Retinal pigment epithelial cell (primary cell): Measurements from ENCODE around the gene EN2.

Source experiments
- DNase-seq: peaks from one replicate; pipeline ENCODE4 v3.0.0-alpha.2; 2010; ENCODE audit warnings: low read depth
- H3K4me3 ChIP-seq: 2 replicates; pipeline ENCODE4 v1.5.1; 2011; ENCODE audit warnings: mild to moderate bottlenecking, low read length, control low read depth, moderate library complexity
- TF ChIP-seq, protein P1 (sequence below): conservative IDR thresholded peaks from 2 replicates; pipeline ENCODE4 v1.5.1; 2011; ENCODE audit warnings: low read depth, low read length, control low read depth, inconsistent platforms

The EN2 gene

GRCh38 chr7:155466142-155466813 lies 8.3 kb downstream of the EN2 start:
- no peak for DNase-seq
- TF ChIP-seq, protein P1, sequence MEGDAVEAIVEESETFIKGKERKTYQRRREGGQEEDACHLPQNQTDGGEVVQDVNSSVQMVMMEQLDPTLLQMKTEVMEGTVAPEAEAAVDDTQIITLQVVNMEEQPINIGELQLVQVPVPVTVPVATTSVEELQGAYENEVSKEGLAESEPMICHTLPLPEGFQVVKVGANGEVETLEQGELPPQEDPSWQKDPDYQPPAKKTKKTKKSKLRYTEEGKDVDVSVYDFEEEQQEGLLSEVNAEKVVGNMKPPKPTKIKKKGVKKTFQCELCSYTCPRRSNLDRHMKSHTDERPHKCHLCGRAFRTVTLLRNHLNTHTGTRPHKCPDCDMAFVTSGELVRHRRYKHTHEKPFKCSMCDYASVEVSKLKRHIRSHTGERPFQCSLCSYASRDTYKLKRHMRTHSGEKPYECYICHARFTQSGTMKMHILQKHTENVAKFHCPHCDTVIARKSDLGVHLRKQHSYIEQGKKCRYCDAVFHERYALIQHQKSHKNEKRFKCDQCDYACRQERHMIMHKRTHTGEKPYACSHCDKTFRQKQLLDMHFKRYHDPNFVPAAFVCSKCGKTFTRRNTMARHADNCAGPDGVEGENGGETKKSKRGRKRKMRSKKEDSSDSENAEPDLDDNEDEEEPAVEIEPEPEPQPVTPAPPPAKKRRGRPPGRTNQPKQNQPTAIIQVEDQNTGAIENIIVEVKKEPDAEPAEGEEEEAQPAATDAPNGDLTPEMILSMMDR: no peak
- no peak overlapping the region for H3K4me3 ChIP-seq

- TF ChIP-seq, protein P1: no peak
- no peak overlapping the region for H3K4me3 ChIP-seq
- DNase-seq: no peak
Observed at GRCh38 chr7:155466814-155467733, 9.1 kb downstream of the EN2 start.

DNA sequence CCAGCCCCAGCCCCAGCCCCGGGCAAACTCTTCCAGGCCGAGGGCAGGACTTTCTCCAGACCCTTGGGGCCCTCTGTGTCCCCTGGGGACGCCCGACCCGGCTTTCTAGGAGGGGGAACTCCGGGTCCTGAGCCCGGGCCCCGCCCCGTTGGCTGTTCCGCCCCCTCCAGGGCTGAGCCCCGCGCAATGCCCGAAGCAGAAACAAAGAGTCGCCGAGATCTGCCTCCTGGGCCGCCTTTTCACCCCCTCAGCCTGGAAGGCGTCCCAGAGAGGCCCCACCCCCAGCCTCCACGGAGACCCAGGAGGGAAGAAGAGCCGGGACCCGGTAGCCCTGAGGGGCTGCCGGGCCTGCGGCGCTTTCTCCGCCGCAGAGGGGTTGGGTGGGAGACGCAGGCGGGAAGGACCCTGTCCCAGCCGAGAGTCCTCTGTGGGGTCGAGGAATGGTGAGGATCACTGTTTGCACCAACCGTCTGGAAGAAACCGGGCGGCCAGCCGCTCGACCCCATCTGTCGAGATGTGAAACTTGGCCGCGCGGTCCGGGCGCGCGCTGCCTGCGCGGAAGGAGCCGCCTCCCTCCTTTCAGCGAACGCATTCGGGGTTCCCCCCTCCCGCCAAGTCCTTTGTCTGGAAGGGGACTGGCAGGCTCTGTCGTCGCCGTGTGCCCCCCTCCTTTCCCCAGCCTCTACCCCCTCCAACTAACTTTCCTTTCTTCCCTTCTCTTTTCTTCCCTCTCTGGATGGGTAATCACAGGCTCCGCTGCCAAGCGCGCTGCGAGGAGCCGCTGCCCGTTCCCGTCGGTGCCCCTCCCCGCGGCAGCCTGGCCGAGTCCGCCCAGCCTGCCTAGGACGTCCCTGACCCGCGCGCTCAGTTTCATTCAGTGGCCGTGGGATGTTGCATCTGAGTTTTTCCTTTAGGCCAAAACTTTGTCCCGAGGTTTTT lies 10.2 kb downstream of the EN2 start:
- no peak for DNase-seq
- TF ChIP-seq, protein P1: no peak
- no peak overlapping the region for H3K4me3 ChIP-seq

DNA sequence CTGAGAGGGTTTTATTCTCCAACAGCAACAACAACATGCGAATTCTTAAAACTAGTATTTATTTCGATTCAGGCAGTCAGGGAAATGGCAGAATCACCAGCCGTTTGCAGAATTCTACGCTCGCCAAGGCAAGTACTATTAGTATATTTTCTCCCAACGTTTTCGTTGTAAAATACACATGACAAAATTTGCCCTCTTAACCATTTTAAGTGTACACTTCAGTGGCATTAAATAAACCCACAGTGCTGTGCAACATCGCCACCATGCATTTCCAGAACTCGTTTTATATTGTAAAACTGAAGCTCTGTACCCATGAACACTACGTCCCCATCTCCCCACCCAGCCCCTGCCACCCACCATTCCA lies 10.8 kb downstream of the EN2 start:
- TF ChIP-seq, protein P1: no peak
- no peak overlapping the region for H3K4me3 ChIP-seq
- no peak for DNase-seq

DNA sequence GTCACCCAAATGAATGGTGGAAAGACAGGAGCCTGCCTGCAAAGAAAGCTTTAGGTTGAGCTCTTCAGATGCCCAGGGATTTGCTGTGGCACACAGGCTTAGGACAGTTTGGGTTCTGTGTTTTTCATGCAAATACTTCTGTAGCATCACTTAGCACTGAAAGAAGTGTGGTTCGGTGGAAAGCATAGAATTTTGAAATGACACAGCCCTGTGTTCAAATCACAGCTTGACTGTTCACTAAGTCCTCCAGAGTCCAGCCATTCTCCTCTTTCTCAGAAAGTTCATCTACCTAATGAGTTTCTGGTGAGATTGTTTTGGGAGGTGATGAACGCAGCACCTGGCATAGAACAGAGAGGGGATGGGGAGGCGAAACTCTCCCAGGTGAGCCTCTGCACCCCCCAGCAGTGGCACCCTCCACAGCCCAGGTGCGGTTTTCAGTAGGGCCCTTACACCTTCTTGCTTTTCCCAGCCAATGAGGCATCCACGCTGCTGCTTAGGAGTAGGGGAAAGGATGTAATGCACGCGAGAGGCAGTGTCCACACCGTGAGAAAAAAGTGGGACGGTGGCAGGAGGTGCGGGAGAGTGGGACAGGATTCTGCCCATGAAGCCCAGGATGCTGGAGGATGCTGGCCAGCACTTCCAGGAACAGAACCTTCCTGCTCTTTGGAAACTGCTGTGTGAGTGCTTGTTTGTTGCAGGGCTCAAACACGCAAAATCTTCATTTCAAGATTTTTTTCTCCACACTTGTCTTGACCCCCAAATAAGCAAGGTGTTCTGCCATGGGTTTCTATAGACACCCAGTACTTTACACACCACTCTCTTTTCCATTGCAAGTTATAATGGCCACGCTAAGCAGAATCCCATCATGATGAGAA lies 11.6 kb downstream of the EN2 start:
- H3K4me3 ChIP-seq: no peak overlapping the region
- TF ChIP-seq, protein P1: no peak
- no peak for DNase-seq

DNA sequence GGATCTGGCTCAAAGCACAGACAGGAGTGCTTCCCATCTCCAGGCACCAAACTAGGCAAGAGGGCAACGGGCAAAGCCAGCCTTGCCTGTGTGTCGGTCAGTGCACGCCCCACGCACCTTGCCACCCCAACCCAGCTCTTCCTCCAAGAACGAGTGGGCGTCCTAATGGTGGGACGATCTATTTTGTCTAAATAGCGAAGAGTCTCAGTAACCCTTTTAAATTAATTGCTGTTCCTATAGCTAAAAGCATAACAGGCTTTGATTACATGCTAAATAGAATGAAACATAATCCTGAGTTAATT lies 12.2 kb downstream of the EN2 start:
- H3K4me3 ChIP-seq: no peak overlapping the region
- TF ChIP-seq, protein P1: no peak
- DNase-seq: no peak
